ENCODE results near the gene HNRNPA0. TPM values are rescaled to one million over a fixed set of nuclear protein-coding genes. Genes with fewer than 3 reads are reported as not detected.
"Not testable (repeated sequence)": the region's sequence is repeated elsewhere in the genome, so short reads cannot be mapped to it uniquely, and the experiment has no call there.

Gene HNRNPA0
- total RNA-seq, 2 donors from 2014 or later: 11.0 to 17.4 TPM

DNA sequence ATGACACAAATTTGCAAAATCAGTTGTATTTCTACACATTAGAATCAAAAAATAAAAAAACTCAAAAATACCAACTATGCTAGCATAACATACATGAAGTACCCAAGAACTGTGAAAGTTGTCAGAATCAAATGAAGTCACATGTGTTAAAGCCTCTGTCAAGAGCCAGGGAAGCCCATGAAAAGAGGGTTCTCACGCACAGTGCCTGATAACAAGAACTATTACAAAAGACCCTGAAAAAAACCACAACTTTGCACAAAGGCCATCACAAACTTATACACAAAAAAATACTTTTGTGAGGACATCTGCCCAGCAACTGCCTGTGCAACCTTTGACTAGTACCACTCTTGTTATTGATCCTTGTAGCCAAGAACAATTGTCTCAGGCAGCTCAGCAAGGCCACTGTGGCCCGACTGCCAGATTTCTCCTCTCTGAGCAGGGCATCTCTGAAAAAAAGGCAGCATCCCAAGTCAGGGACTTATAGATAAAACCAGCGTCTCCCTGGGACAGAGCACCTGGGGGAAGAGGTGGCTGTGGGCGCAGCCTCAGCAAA is 28.9 kb upstream of the HNRNPA0 start:
- Histone ChIP-seq H3K36me3 (no peaks in the 10 kb centered on the region), H3K27me3 (replicated peaks; ENCODE audit: insufficient read depth) (no peaks in the 10 kb centered on the region), H3K4me3 (no peak overlapping the region), H3K4me1 (replicated peaks) (no peaks in the 10 kb centered on the region), H3K27ac (no peak overlapping the region), H3K9me3 (no peaks in the 10 kb centered on the region)
- DNase-seq (ENCODE audit: low spot score): no peak
- TF ChIP-seq POLR2AphosphoS5 (IDR thresholded peaks at IDR 0.05) (no peak), POLR2A (IDR thresholded peaks at IDR 0.05) (no peak)
- TF ChIP-seq, protein P1, sequence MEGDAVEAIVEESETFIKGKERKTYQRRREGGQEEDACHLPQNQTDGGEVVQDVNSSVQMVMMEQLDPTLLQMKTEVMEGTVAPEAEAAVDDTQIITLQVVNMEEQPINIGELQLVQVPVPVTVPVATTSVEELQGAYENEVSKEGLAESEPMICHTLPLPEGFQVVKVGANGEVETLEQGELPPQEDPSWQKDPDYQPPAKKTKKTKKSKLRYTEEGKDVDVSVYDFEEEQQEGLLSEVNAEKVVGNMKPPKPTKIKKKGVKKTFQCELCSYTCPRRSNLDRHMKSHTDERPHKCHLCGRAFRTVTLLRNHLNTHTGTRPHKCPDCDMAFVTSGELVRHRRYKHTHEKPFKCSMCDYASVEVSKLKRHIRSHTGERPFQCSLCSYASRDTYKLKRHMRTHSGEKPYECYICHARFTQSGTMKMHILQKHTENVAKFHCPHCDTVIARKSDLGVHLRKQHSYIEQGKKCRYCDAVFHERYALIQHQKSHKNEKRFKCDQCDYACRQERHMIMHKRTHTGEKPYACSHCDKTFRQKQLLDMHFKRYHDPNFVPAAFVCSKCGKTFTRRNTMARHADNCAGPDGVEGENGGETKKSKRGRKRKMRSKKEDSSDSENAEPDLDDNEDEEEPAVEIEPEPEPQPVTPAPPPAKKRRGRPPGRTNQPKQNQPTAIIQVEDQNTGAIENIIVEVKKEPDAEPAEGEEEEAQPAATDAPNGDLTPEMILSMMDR (IDR thresholded peaks at IDR 0.05): no peak
- WGBS: 88% methylated on average over 4 of the region's 4 CpGs
- intact Hi-C loops (cut with DNase I): no loop called here

DNA sequence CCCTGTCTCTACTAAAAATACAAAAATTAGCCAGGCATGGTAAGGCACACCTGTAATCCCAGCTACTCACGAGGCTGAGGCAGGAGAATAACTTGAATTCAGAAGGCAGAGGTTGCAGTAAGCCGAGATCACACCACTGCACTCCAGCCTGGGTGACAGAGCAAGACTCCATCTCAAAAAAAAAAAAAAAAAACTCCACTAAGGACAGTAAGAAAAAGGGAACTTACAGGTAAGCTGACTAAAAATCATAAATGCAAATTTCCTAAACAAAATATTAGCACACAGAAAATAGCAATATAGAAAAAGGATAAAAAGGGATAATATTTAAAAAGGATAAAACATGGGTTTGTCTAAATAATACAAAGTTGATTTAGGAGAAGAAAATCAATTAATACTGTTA is 27.9 kb upstream of the HNRNPA0 start:
- H3K27me3 ChIP-seq (replicated peaks; ENCODE audit: insufficient read depth): no peaks in the 10 kb centered on the region
- WGBS: 92% methylated on average over 2 of the region's 2 CpGs
- TF ChIP-seq, protein P1 (IDR thresholded peaks at IDR 0.05): no peak
- no peak for TF ChIP-seq POLR2AphosphoS5 (IDR thresholded peaks at IDR 0.05)
- TF ChIP-seq POLR2A (IDR thresholded peaks at IDR 0.05): no peak
- H3K27ac ChIP-seq: no peak overlapping the region
- H3K4me3 ChIP-seq: no peak overlapping the region
- no peaks in the 10 kb centered on the region for H3K4me1 ChIP-seq (replicated peaks)
- no peak for DNase-seq (ENCODE audit: low spot score)
- intact Hi-C loops (cut with DNase I): no loop called here
- H3K9me3 ChIP-seq: no peaks in the 10 kb centered on the region
- H3K36me3 ChIP-seq: no peaks in the 10 kb centered on the region

DNA sequence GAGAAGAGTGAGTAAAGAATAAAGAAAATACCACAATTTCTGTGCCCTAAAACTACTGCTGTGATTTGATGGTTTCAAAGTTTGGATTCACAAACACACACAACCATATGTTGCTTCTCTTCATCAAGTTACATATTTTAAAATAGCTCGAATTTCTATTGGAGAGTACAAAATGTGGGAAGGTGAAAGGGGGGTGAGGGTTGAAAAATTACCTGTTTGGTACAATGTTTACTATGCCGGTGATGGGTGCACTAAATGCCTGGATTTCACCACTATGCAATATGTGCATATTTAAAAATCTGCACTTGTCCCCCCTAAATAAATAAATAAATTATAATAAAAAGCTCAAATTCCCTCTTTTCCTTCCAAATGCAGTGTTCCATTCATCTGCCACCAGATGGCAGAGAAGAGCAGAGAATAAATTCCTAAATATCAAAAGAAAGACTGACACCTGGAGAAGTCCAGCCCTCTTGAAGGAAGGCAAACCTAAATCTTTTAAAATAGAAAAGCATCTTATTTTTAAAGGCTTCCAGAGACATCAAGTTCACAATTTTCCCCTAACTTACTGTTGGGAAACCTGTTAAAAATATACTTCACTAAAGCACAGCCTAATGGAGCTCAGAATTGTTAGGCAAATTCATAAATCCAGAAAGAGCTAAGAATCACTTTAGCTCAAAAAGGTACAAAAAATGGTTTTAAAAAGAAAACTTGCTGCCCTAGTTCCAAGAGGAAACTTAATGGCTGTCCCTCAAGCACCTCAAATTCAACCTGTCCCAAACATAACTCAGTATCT is 24.8 kb upstream of the HNRNPA0 start:
- Histone ChIP-seq H3K4me1 (replicated peaks) (no peaks in the 10 kb centered on the region), H3K36me3 (no peaks in the 10 kb centered on the region), H3K27me3 (replicated peaks; ENCODE audit: insufficient read depth) (no peaks in the 10 kb centered on the region), H3K4me3 (no peak overlapping the region), H3K9me3 (no peaks in the 10 kb centered on the region), H3K27ac (no peak overlapping the region)
- DNase-seq (ENCODE audit: low spot score): no peak
- 26% methylated on average over 2 of the region's 2 CpGs for WGBS
- intact Hi-C loops (cut with DNase I): loop anchor here (5.0 kb wide), 2 partner anchors 288 to 353 kb away; no protein-coding TSS in a partner anchor
- TF ChIP-seq, protein P1 (IDR thresholded peaks at IDR 0.05): peak in 3 of 4 experiments; percentile 77 to 86 (median 83)
- TF ChIP-seq POLR2AphosphoS5 (IDR thresholded peaks at IDR 0.05): peak; percentile 16
- no peak for TF ChIP-seq POLR2A (IDR thresholded peaks at IDR 0.05)

- H3K9me3 ChIP-seq; DNase-seq (ENCODE audit: low spot score); H3K36me3 ChIP-seq; H3K4me3 ChIP-seq; H3K4me1 ChIP-seq (replicated peaks); H3K27ac ChIP-seq; H3K27me3 ChIP-seq (replicated peaks; ENCODE audit: insufficient read depth); intact Hi-C loops (cut with DNase I): not testable (repeated sequence)
- 91% methylated on average over 5 of the region's 5 CpGs for WGBS
These were observed 13.8 kb upstream of the HNRNPA0 start for GRCh38 chr5:137767937-137768336.

DNA sequence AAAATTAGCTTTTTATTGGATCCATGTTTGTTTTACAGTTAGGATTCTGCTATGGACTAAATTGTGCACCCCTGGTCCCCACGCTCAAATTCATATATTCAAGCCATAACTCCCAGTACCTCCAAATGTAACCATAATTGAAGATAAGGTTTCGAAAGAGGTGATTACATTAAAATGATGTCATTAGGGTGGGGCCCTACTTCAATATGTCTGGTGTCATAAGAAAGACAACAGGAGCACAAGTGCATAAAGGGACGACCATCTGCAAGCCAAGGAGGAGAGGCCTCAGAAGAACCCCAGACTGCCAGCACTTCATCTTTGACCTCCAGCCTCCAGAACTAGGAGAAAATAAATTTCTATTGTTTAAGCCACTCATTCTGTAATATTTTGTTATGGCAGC is 7.4 kb upstream of the HNRNPA0 start:
- H3K27ac ChIP-seq: no peak overlapping the region
- no peaks in the 10 kb centered on the region for H3K27me3 ChIP-seq (replicated peaks; ENCODE audit: insufficient read depth)
- 93% methylated on average over 3 of the region's 3 CpGs for WGBS
- H3K36me3 ChIP-seq: no peaks in the 10 kb centered on the region
- H3K9me3 ChIP-seq: no peaks in the 10 kb centered on the region
- TF ChIP-seq POLR2AphosphoS5 (IDR thresholded peaks at IDR 0.05) (no peak), POLR2A (IDR thresholded peaks at IDR 0.05) (no peak)
- TF ChIP-seq, protein P1 (IDR thresholded peaks at IDR 0.05): no peak
- no peak for DNase-seq (ENCODE audit: low spot score)
- H3K4me3 ChIP-seq: no peak overlapping the region
- no peaks in the 10 kb centered on the region for H3K4me1 ChIP-seq (replicated peaks)
- intact Hi-C loops (cut with DNase I): no loop called here
